ENCODE data around the gene RTKN2.
A peak's percentile ranks its signal among the peaks of the same experiment; 100 is the strongest.

RTKN2 gene

GRCh38 chr10:62277971-62278370 lies 9.3 kb upstream of the RTKN2 start:
- Histone ChIP-seq H3K36me3 (ENCODE audit: insufficient read depth) (no peaks in the 10 kb centered on the region), H3K4me2 (no peak overlapping the region), H3K27ac (no peak overlapping the region), H3K27me3 (ENCODE audit: insufficient read depth, low read depth) (no peaks in the 10 kb centered on the region), H3K4me1 (ENCODE audit: low read depth, poor library complexity, severe bottlenecking) (no peaks in the 10 kb centered on the region), H2AFZ (ENCODE audit: low read depth) (no peak overlapping the region), H3K4me3 (IDR thresholded peaks at IDR 0.05; ENCODE audit: insufficient read depth, low read depth, low read length) (no peak overlapping the region), H3K79me2 (ENCODE audit: insufficient read depth, low read depth) (no peaks in the 10 kb centered on the region), H4K20me1 (ENCODE audit: insufficient read depth) (no peaks in the 10 kb centered on the region), H3K9ac (no peak overlapping the region)
- no peak for TF ChIP-seq CTCF (conservative IDR thresholded peaks at IDR 0.05; ENCODE audit: low read depth, low read length)

GRCh38 chr10:62270020-62270419 lies 1.4 kb upstream of the RTKN2 start:
- H4K20me1 ChIP-seq (ENCODE audit: insufficient read depth) = no peaks in the 10 kb centered on the region
- no peak overlapping the region for H3K4me3 ChIP-seq (IDR thresholded peaks at IDR 0.05; ENCODE audit: insufficient read depth, low read depth, low read length)
- no peaks in the 10 kb centered on the region for H3K27me3 ChIP-seq (ENCODE audit: insufficient read depth, low read depth)
- TF ChIP-seq CTCF (conservative IDR thresholded peaks at IDR 0.05; ENCODE audit: low read depth, low read length) = no peak
- no peak overlapping the region for H3K9ac ChIP-seq
- no peaks in the 10 kb centered on the region for H3K36me3 ChIP-seq (ENCODE audit: insufficient read depth)
- peaks cover 34% of the 10 kb centered on the region for H3K4me1 ChIP-seq (ENCODE audit: low read depth, poor library complexity, severe bottlenecking)
- no peaks in the 10 kb centered on the region for H3K79me2 ChIP-seq (ENCODE audit: insufficient read depth, low read depth)
- H3K4me2 ChIP-seq = no peak overlapping the region
- H3K27ac ChIP-seq = no peak overlapping the region
- no peak overlapping the region for H2AFZ ChIP-seq (ENCODE audit: low read depth)

GRCh38 chr10:62268027-62268398 lies 631 bp downstream of the RTKN2 start:
- peak overlapping the region; percentile 96 for H2AFZ ChIP-seq (ENCODE audit: low read depth)
- H3K4me1 ChIP-seq (ENCODE audit: low read depth, poor library complexity, severe bottlenecking) = peaks cover 45% of the 10 kb centered on the region
- peak overlapping the region; percentile 74 for H3K4me2 ChIP-seq
- H3K9ac ChIP-seq = peak overlapping the region; percentile 43; the same call in 1 of the 2 replicates
- H3K79me2 ChIP-seq (ENCODE audit: insufficient read depth, low read depth) = no peaks in the 10 kb centered on the region
- H4K20me1 ChIP-seq (ENCODE audit: insufficient read depth) = no peaks in the 10 kb centered on the region
- H3K4me3 ChIP-seq (IDR thresholded peaks at IDR 0.05; ENCODE audit: insufficient read depth, low read depth, low read length) = no peak overlapping the region
- no peak overlapping the region for H3K27ac ChIP-seq
- no peaks in the 10 kb centered on the region for H3K27me3 ChIP-seq (ENCODE audit: insufficient read depth, low read depth)
- H3K36me3 ChIP-seq (ENCODE audit: insufficient read depth) = no peaks in the 10 kb centered on the region
- TF ChIP-seq CTCF (conservative IDR thresholded peaks at IDR 0.05; ENCODE audit: low read depth, low read length) = no peak

GRCh38 chr10:62266611-62267010 lies 2.0 kb downstream of the RTKN2 start:
- H3K4me3 ChIP-seq (IDR thresholded peaks at IDR 0.05; ENCODE audit: insufficient read depth, low read depth, low read length) = no peak overlapping the region
- H4K20me1 ChIP-seq (ENCODE audit: insufficient read depth) = no peaks in the 10 kb centered on the region
- no peaks in the 10 kb centered on the region for H3K27me3 ChIP-seq (ENCODE audit: insufficient read depth, low read depth)
- H3K36me3 ChIP-seq (ENCODE audit: insufficient read depth) = no peaks in the 10 kb centered on the region
- no peak for TF ChIP-seq CTCF (conservative IDR thresholded peaks at IDR 0.05; ENCODE audit: low read depth, low read length)
- H3K4me1 ChIP-seq (ENCODE audit: low read depth, poor library complexity, severe bottlenecking) = peaks cover 45% of the 10 kb centered on the region
- H3K9ac ChIP-seq = no peak overlapping the region
- H3K27ac ChIP-seq = no peak overlapping the region
- no peaks in the 10 kb centered on the region for H3K79me2 ChIP-seq (ENCODE audit: insufficient read depth, low read depth)
- H2AFZ ChIP-seq (ENCODE audit: low read depth) = no peak overlapping the region
- H3K4me2 ChIP-seq = peak overlapping the region; percentile 74; the same call in 1 of the 2 replicates

Data from KMS-11 (cell line).